GM12878 (cell line): Measurements from ENCODE around the gene DMXL1.

ENCODE experiments used
- BRCA1 ChIP-seq: IDR thresholded peaks from 2 replicates; pipeline ENCODE4 v1.6.1; 2011; ENCODE audit warnings: low read depth, low read length, improper control_type of control experiment
- CBX3 ChIP-seq: fragments of 200-600 bp; sonication (generic); IDR thresholded peaks from 2 replicates; pipeline ENCODE4 v1.6.1; 2016; ENCODE audit warnings: low read depth, borderline replicate concordance
- CHD1 ChIP-seq: IDR thresholded peaks from 2 replicates; pipeline ENCODE4 v1.6.1; 2012; ENCODE audit warnings: low read depth, low read length, improper control_type of control experiment
- CREB1 ChIP-seq: IDR thresholded peaks from 2 replicates; pipeline ENCODE4 v1.6.1; 2012; ENCODE audit warnings: low read depth, mild to moderate bottlenecking, inconsistent platforms
- CTCF ChIP-seq, 3 experiments: IDR thresholded peaks in 2 of 3; conservative IDR thresholded peaks in 1 of 3; 2 replicates each; pipeline ENCODE4 v1.5.1; 2011; ENCODE audit warnings: low read depth in 3 of 3, low read length in 3 of 3, mild to moderate bottlenecking in 3 of 3, control low read depth in 2 of 3, moderate library complexity in 2 of 3, inconsistent platforms in 1 of 3, mixed read lengths in 1 of 3; ENCODE audit not compliant: control insufficient read depth in 2 of 3, insufficient read depth in 1 of 3; ENCODE audit errors: extremely low read depth in 1 of 3
- EP300 ChIP-seq, 2 experiments: fragments of 150-350 bp in 1 of 2; IDR thresholded peaks; 2 replicates each; pipeline ENCODE4 v1.6.1; 2011 to 2012; ENCODE audit warnings: low read depth in 2 of 2, low read length in 2 of 2, borderline replicate concordance in 1 of 2, improper control_type of control experiment in 1 of 2, inconsistent platforms in 1 of 2; ENCODE audit not compliant: control insufficient read depth in 1 of 2
- GABPA ChIP-seq: IDR thresholded peaks from 2 replicates; pipeline ENCODE4 v1.6.1; 2014; ENCODE audit warnings: antibody characterized with exemption, low read depth, mild to moderate bottlenecking, inconsistent platforms

GRCh38 chr5:119221330-119221729 is 150.4 kb downstream of the DMXL1 start:
- TF ChIP-seq EP300 (IDR thresholded peaks at IDR 0.05; ENCODE audit: borderline replicate concordance in 1 of 2, control insufficient read depth in 1 of 2, low read depth in 2 of 2, low read length in 2 of 2) (no peak), CREB1 (no peak), GABPA (no peak), BRCA1 (no peak), CTCF (IDR thresholded peaks at IDR 0.05 in 2 of 3, conservative IDR thresholded peaks at IDR 0.05 in 1 of 3; ENCODE audit: control insufficient read depth in 2 of 3, extremely low read depth in 1 of 3, insufficient read depth in 1 of 3, low read depth in 3 of 3, low read length in 3 of 3) (no peak), CBX3 (no peak), CHD1 (no peak)
